IPS-18c (cell line): Measurements from ENCODE around the gene SCLT1.
"Not testable (repeated sequence)": the region's sequence is repeated elsewhere in the genome, so short reads cannot be mapped to it uniquely, and the experiment has no call there.

ENCODE experiments used
- H3K4me3 ChIP-seq: 2 replicates; pipeline ENCODE4 v1.7.0; 2013; ENCODE audit warnings: low read depth, mild to moderate bottlenecking, low read length, moderate library complexity; ENCODE audit not compliant: insufficient read depth
- H3K9me3 ChIP-seq: one replicate; pipeline ENCODE4 v1.6.1; 2013; ENCODE audit warnings: mild to moderate bottlenecking, low read length, moderate library complexity; ENCODE audit not compliant: control insufficient read depth, insufficient read depth

SCLT1 gene

GRCh38 chr4:129093191-129093920, at the start of gene SCLT1:
TSS of gene SCLT1 (minus strand) at chr4:129093539. CDS start at chr4:129093103, 436 bp downstream.
- Histone ChIP-seq H3K9me3 (no peaks in the 10 kb centered on the region), H3K4me3 (peak within 1 kb of the TSS; percentile 96)

- no peak overlapping the region for H3K4me3 ChIP-seq
These were observed 47.2 kb upstream of the SCLT1 start for GRCh38 chr4:129140521-129140920.

GRCh38 chr4:129138810-129139496, 45.6 kb upstream of the SCLT1 start:
- H3K4me3 ChIP-seq: no peak overlapping the region

More at GRCh38 chr4:129140521-129140920, 47.2 kb upstream of the SCLT1 start:
- H3K9me3 ChIP-seq: no peaks in the 10 kb centered on the region

GRCh38 chr4:129136433-129136832, 43.1 kb upstream of the SCLT1 start:
- Histone ChIP-seq H3K9me3 (no peaks in the 10 kb centered on the region), H3K4me3 (no peak overlapping the region)

More at GRCh38 chr4:129138810-129139496, 45.6 kb upstream of the SCLT1 start:
- H3K9me3 ChIP-seq: no peaks in the 10 kb centered on the region

- Histone ChIP-seq H3K4me3 (no peak overlapping the region), H3K9me3 (no peaks in the 10 kb centered on the region)
These were observed 38.0 kb upstream of the SCLT1 start for GRCh38 chr4:129131343-129131742.

- H3K4me3 ChIP-seq: no peak overlapping the region
- H3K9me3 ChIP-seq: no peaks in the 10 kb centered on the region
These were observed 35.8 kb upstream of the SCLT1 start for GRCh38 chr4:129129143-129129542.

- not testable (repeated sequence) for H3K4me3 ChIP-seq, H3K9me3 ChIP-seq
These were observed 33.3 kb upstream of the SCLT1 start for GRCh38 chr4:129126614-129127013.

- Histone ChIP-seq H3K4me3 (no peak overlapping the region), H3K9me3 (peaks cover 4% of the 10 kb centered on the region)
These were observed 24.4 kb upstream of the SCLT1 start for GRCh38 chr4:129117705-129118104.

GRCh38 chr4:129113919-129114318, 20.6 kb upstream of the SCLT1 start:
- Histone ChIP-seq H3K9me3 (peaks cover 4% of the 10 kb centered on the region), H3K4me3 (no peak overlapping the region)

GRCh38 chr4:129113434-129113833, 20.1 kb upstream of the SCLT1 start:
- H3K9me3 ChIP-seq: peaks cover 4% of the 10 kb centered on the region
- no peak overlapping the region for H3K4me3 ChIP-seq

GRCh38 chr4:129111919-129112318, 18.6 kb upstream of the SCLT1 start:
- Histone ChIP-seq H3K4me3 (no peak overlapping the region), H3K9me3 (no peaks in the 10 kb centered on the region)

GRCh38 chr4:129110931-129111330, 17.6 kb upstream of the SCLT1 start:
- H3K4me3 ChIP-seq: no peak overlapping the region
- H3K9me3 ChIP-seq: no peaks in the 10 kb centered on the region

- no peak overlapping the region for H3K4me3 ChIP-seq
- no peaks in the 10 kb centered on the region for H3K9me3 ChIP-seq
These were observed 16.9 kb upstream of the SCLT1 start for GRCh38 chr4:129109965-129110824.

- no peaks in the 10 kb centered on the region for H3K9me3 ChIP-seq
- H3K4me3 ChIP-seq: no peak overlapping the region
These were observed 5.2 kb upstream of the SCLT1 start for GRCh38 chr4:129098531-129099001.

- no peaks in the 10 kb centered on the region for H3K9me3 ChIP-seq
- H3K4me3 ChIP-seq: peak within 1 kb of the TSS; percentile 75
These were observed 2.6 kb upstream of the SCLT1 start, which contains the start of gene C4orf33 for GRCh38 chr4:129095811-129096454. TSS of gene C4orf33 (plus strand) at chr4:129096152. CDS start at chr4:129102611, 6,459 bp downstream.

- Histone ChIP-seq H3K4me3 (no peak overlapping the region), H3K9me3 (no peaks in the 10 kb centered on the region)
These were observed 1.0 kb upstream of the SCLT1 start for GRCh38 chr4:129094347-129094746.

- Histone ChIP-seq H3K4me3 (peak overlapping the region; percentile 96), H3K9me3 (no peaks in the 10 kb centered on the region)
These were observed 628 bp downstream of the SCLT1 start for GRCh38 chr4:129092631-129093190.
